ENCODE measurements around the gene TMOD1. TPM values are rescaled to one million over a fixed set of nuclear protein-coding genes. Genes with fewer than 3 reads are reported as not detected.

Gene TMOD1
- total RNA-seq, 4 donors from 2014 or later: 10.1 to 33.8 (median 21.0) TPM

DNA sequence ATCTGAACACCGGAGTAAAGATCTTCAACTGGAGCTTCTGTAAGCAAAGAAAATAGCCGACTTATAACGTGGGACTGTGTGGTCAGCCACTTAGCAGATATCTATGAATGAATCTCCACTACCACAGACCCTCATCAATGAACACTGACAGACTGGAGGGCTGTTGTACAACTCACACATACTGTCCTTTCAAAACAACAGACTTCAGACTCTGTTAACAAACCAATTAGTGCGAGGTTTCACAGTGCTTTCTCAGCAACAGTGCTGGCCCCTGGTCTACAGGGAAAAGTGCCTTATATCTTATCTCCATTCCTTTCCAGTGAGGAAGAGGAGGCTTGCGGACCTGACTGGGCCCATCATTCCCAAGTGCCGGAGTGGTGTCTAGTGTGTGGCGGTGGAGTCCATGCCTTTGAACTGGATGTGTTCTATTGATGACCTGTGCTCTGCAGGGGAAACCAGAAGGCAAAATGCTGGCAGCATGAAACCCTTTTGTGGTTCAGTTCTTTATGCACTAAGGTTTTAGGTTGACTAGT lies 97.9 kb downstream of the TMOD1 start:
- no peak for ATAC-seq (ENCODE audit: low FRiP score)
- TF ChIP-seq, protein P1, sequence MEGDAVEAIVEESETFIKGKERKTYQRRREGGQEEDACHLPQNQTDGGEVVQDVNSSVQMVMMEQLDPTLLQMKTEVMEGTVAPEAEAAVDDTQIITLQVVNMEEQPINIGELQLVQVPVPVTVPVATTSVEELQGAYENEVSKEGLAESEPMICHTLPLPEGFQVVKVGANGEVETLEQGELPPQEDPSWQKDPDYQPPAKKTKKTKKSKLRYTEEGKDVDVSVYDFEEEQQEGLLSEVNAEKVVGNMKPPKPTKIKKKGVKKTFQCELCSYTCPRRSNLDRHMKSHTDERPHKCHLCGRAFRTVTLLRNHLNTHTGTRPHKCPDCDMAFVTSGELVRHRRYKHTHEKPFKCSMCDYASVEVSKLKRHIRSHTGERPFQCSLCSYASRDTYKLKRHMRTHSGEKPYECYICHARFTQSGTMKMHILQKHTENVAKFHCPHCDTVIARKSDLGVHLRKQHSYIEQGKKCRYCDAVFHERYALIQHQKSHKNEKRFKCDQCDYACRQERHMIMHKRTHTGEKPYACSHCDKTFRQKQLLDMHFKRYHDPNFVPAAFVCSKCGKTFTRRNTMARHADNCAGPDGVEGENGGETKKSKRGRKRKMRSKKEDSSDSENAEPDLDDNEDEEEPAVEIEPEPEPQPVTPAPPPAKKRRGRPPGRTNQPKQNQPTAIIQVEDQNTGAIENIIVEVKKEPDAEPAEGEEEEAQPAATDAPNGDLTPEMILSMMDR (IDR thresholded peaks at IDR 0.05): no peak
- DNase-seq (ENCODE audit: low spot score): no peak

DNA sequence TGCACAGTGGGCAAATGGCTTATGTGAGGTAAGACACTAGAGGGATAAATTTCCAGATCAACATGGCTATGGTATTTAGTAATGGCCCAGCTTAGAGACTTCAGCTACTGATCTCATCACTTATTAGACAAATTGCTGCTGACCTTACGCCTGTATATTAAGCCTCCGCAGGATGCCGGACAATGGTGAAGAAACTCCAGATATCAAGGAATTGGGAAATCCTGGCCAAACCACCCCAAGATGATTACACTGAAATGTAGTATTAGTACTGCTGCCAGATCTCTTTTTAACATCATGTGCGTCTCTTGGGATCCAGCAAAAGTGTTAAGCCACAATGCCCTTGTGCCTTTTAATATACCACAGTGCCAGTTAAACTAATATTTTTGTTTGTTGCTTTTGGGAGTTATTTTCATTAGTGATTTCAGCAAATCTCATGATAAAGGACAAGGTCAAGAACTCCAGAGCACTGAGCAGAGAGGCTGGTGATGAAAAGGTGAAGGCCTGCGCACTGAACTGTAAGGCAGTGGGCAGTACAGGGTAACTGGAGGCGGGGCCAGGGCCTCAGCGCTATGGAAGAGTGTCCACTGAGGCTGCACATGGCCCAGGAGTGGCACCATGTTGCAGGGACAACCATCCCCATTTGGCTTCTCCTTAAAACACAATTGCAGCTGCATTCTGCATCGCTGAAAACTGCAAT lies 99.2 kb downstream of the TMOD1 start:
- DNase-seq (ENCODE audit: low spot score) (no peak), ATAC-seq (ENCODE audit: low FRiP score) (no peak)
- TF ChIP-seq, protein P1 (IDR thresholded peaks at IDR 0.05): no peak

DNA sequence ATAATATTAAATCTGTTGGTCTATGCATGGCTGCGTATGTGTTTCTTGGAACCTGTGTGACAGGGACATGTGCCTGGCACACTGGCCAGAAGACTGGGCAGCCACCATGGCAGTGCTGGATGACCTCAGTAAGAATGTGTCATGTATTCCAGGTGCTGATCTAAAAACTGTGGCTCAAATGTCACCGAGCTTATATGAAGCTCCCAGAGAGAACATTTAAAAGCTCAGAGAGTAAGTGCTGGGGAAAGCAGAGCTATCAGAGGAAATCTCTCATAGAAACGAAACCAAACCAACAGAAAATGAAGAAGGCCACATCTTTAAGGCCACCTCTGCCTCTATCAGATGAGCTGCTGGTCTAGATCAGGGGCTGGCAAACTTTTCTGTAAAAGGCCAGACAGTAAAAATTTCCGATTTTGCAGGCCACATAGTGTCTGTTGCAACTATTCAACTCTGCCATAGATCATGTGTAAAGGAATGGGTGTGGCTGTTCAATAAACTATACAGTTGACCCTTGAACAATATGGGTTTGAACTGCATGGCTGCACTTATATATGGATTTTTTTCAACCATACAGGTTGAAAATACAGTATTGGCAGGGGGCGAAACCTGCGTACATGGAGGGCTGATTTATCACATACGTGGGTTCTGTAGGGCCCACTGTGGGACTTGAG lies 99.9 kb downstream of the TMOD1 start:
- DNase-seq (ENCODE audit: low spot score) (no peak), ATAC-seq (ENCODE audit: low FRiP score) (no peak)
- TF ChIP-seq, protein P1 (IDR thresholded peaks at IDR 0.05): no peak

DNA sequence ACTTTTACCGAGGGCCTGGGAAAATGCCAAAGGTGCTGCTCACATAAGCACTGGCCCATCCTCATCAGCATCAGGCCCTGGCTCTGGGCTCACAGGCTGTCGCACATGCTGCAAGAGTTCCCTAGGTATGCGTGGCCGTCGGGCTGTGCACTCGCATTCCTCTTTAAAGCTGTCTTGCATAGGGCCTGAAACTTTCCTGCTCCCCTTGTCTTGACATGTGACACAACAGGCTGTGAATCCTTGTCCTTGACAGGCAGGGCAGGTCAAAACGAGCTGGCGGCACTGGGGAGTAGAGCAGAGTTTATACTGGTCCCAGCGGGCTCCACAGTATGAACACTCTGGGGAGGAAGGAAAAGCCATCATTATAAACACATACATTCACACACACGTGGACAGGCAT lies 101.0 kb downstream of the TMOD1 start:
- DNase-seq (ENCODE audit: low spot score): no peak
- TF ChIP-seq, protein P1 (IDR thresholded peaks at IDR 0.05): no peak
- ATAC-seq (ENCODE audit: low FRiP score): no peak

DNA sequence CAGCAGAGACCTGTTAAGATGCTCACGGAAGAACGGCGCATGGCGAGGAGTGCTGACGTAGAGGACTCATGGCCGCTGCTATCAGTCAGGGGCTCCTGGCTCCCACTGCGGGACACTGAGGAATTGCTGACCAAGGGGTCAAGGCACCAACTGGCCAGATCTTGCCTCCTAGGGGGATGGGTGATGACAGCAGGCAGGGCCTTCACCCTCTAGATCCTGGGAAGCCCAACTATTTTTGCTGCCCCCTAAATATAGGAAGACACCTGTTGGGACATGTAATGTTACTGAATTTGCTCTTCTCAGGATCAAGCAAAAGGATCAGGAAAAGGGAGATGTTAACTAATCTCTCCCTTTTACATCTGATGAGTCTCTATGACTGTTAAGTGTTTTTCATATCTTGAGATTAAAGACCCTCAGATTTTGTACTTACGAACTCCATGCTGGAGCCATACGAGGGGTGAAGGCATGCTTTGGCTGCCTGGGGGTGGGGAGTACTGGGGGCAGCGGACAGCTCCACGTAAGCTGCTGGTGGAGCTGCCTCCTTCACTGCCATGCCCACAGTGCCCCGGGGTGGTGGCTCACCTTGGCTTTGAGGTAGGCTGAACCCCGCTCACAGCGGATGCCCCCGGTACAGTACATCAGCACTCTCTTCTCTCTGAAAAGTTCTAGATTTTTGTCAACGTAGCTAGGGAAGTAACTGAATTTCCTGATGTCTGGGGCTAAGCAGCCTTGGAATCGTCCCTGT lies 103.6 kb downstream of the TMOD1 start:
- no peak for ATAC-seq (ENCODE audit: low FRiP score)

DNA sequence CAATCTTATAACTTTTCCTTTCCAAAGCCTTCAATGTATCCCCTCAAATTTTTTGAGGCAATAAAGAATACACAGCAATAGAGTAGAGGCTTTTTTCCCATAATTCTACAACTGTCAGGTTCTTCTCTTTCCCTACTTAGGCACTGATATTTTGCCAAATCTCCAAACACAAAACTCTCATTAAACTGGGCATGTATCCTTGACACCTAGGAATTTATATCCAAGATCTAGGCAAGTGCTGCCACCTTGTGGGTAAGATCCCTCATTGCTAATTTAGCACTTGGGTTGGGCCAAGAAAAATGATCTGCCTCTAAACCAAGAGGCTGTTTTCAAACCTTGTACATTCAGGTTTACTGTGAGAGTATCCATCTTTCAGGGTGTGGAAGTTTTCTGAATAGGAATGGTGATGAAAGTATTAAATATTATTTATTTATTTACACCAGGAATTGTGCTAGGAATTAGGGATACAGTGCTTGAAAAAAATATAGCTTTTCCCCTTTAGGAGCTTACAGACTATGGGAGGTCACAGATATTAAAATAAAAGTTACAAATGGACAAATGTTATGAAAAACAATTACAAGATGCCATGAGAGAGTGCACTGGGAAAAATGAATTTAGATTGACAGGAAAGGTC lies 114.1 kb downstream of the TMOD1 start:
- ATAC-seq (ENCODE audit: low FRiP score) (peak; percentile 56), DNase-seq (ENCODE audit: low spot score) (peak; percentile 54)
- TF ChIP-seq, protein P1 (IDR thresholded peaks at IDR 0.05): peak in 1 of 3 donors; percentile 23

More for the DNA sequence above, 103.6 kb downstream of the TMOD1 start:
- DNase-seq (ENCODE audit: low spot score): no peak
- TF ChIP-seq, protein P1 (IDR thresholded peaks at IDR 0.05): no peak
